HG02981 (cell line): ENCODE measurements around the gene MYOM3.
"Not testable (repeated sequence)": the region's sequence is repeated elsewhere in the genome, so short reads cannot be mapped to it uniquely, and the experiment has no call there.

Experiments used
- ATAC-seq: cut with Tn5 transposase; IDR thresholded peaks from one replicate; pipeline ENCODE4 v1.9.1; 2021; ENCODE audit warnings: mild to moderate bottlenecking, moderate library complexity; ENCODE audit not compliant: unreplicated experiment

Gene MYOM3

DNA sequence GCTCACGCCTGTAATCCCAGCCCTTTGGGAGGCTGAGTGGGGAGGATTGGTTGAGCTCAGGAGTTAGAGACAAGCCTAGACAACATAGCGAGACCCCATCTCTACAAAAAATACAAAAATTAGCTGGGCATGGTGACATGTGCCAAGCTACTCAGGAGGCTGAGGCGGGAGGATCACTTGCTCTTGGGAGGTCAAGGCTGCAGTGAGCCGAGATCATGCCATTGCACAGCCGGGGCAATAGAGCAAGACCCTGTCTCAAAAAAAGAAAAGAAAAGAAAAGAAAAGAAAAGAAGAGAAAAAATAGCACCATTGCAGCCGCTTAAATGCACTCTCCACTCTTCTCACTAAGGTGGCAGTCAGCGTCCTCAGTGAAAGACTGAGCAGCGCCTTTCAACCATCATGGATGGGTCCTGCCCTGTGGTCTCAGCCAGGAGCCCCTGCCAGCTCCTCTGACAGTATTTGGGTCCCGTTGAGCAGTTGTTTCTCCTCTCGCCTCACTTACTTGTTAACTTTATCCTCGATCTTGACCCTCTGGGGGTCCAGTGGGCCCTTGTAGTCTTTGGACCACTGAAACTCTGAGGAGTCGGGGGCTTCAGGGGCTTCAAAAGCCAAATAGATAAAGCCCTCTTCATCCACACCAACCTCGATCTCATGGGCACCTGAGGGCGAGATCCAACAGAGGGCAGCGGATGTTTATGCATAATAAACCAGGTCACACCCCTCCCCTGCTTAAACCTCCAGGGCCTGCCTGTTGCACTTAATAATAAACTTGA is 36.9 kb downstream of the MYOM3 start:
- ATAC-seq: no peak

DNA sequence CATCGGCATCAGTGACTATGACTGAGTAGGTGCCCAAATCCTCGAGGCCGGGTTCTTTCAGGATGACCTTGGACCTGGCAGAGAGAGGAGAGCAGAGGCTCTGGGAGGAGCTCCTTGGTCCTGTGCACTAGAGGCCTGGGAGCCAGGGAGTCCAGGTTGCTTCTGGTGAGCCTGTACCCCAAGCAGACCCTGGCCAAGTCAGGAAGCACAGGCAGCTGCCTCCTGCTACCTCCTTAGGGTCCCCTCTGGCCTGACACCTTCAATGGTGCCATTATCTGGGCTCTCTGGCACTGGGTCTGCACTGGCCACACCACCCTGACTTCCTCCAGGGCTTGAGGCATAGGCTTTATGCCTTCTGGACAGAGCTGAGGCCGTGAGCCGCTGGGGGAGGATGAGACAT is 37.7 kb downstream of the MYOM3 start:
- no peak for ATAC-seq

DNA sequence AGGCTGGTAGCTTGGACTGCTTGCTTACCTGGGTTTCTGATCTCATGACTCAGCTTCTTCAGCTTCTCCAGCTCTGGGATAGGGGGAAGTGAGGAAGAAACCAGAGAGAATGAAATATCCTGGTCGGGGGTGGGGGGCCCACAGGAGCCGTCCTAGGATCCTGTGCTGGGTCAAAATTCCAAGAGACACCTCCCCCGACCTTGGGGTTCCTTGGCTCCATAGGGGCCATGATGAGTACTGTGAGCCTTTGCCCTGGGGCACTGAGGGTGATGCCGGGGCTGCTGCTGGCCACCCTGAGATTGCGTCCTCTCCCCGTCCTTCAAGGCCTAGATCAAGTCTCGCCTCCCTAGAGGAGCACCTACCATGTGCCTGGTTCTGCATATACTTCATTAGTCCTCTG is 40.0 kb downstream of the MYOM3 start:
- ATAC-seq: no peak

DNA sequence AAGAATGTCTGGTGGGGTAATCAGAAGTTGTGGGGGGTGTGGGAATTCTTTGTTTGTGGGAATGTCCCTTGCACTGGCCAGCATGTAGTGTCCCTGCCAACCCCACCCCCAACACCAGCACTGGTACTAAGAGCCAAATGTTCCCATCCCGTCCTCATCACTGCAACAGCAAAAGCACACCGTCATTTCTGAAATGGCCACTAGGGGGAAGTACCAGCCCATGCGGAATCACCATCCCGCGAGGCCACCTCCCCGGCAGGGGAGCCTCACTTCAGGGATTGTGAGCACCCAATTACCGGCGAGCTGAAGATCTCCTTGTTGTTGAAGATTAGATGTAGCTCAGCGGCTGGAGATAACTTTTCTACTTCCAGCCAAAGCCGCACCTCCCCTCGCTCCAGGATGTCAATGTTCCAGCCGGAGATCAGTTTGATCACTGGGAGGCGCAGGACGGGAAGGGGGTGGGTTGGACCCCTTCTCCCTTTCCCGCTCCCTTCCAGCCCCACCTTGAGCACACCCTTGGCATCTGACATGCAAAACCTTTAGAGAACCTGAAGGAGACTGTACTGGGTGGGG is 41.0 kb downstream of the MYOM3 start:
- ATAC-seq: no peak

DNA sequence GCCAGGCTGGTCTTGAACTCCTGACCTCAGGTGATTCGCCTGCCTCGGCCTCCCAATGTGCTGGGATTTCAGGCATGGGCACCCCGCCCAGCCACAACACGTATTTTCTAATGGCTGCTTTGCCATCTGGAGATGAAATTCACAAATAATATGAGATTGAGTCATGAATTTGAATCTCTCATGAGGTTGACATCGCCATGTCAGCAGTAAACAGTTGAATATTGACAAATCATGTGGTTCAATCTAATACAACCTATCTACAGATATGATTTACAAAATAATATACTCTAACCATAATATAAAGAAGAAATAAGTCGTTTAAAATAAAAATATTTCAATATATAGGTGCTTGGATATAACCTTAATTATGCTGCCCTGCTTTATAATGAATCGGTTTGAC is 42.1 kb downstream of the MYOM3 start:
- ATAC-seq: no peak

DNA sequence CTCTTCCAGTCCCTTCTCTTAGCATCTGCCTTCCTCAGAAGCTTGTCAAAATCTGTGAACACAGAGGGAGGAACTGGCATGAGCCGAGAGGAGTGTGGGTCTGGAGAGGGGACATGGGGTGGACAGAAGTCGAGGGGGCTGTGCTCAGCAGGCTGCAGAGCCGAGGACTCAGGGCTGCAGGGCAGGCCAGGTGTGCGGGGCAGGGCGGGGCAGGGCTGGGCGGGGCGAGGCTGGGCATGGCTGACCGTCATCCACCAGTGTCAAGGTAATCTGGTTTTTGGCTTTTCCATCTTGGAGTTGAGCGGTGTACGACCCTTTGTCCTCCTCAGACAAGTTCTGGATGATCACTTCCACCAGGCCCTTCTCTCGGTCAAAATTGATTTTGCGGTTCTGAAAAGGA is 44.0 kb downstream of the MYOM3 start:
- no peak for ATAC-seq

DNA sequence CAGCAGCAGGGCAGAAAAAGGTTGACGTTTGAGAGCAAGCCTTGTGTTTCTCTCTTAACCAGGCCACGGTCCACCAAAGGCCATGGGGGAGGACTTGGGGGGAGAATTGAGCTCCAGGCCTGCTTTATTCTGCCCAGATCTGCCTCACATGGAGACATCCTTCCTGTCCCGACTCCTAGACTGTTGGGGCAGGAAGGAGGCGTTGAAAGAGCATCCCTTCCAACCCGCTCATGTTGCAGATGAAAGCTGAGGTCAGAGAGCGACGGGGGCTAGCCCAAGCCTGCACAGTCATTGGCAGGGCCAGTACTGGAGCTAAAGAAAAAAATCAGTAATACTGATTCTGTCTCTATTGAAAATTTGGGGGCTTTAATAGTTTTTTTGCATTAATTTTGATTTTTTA is 46.6 kb downstream of the MYOM3 start:
- no peak for ATAC-seq

DNA sequence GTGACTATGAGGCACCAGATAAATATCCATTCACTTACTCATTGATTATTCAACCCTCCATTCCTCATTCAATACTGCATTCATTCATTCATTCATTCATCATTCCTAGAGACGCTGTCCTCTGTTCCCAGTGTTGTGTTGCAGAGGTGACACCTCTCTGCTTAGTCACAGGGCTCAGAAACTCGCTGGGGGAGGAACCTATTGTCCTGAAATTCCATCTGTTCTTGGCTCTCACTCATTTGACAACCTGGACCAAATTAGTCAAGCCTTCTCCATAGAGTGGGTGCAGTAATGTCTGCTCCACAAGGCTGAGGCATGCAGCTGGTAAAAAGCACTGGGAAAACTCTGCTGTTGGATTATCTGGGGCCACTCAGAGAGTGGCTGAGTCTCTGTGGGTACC is 49.7 kb downstream of the MYOM3 start:
- ATAC-seq: no peak

DNA sequence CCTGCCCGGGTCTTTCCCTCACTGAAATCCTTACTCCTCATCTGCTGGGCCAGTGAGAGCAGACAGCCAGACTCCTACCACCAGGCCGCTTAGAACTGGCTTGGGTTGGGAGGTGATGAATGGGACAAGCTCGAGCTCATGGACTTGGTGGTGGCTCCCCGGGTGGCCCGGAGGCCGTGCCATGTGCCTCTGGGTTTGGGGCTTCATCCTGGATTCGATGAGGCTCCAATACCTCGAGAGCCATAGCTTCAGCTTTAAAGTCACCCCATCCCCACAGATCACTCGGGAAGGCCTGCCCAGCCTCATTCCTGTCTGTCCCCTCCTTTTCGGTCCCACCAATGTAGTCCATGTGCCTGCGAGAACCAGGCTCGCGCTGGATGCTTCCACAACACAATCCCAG is 51.5 kb downstream of the MYOM3 start:
- no peak for ATAC-seq

DNA sequence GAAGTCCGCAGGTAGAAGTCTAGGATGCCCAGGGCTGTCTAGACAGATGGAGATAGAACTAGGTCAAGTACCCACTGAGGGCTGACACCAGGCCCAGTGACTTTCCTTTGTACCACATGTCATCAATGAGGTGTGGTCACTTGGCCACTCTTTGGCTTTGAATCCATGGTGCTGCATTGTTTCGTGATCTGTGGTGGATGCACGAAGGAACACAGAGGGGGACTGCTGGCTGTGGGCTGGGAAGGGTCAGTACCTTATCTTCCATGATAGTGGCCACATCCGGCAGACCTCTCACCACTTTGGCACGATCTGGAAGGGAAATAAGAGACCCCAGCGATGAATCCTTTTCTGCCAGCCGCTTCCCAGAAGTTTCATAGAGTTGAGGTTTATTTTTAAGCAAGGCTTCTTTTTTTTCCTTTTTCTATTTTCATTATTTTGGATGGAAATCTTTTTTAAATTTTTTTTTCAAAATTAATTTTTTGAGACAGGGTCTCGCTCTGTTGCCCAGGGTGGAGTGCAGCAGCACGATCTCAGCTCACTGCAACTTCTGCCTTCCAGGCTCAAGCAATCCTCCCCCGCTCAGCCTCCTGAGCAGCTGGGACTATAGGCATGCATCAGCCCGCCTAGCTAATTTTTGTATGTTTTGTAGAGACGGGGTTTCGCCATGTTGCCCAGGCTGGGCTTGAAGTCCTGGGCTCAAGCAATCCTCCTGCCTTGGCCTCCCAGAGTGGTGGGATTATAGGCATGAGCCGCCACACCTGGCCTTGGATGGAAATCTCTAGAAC is 53.1 kb downstream of the MYOM3 start:
- ATAC-seq: no peak

DNA sequence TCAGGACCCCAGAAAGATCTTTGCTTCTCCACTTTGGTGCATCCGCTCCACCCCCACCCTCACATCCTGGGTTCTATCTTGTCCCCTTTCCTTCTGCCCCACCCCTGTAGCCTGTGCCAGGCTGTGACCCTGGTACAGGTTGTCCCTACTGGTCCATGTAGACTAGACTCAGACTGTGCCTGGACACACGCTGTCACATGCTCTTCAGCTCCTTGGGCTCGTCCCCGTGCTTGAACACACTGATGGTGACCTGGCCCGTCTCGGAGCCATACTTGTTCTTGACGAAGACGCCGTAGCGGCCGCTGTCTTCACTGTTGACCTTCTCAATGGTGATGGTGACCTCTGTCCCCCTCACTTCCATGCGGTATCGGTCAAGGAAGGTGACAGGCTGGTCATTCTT is 54.8 kb downstream of the MYOM3 start:
- ATAC-seq: no peak

DNA sequence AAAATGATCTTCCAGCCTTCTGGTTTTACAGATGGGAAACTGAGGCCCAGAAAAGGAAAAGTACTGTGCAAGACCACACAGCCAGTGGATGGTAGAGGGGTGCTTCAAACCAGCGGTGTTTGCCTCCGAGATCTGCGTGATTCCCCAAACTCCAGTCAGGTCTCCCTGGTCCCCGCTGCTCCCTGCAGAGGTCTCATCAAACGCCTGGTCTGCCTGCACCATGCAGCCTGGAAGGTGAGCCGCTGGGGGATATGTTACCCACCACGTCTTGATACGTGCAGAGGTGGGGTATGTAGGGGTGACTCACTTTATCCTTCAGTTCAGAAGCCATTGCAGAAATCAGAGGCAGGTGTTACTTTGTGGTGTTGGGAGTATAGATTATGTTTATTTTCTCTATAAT is 56.3 kb downstream of the MYOM3 start:
- ATAC-seq: no peak

DNA sequence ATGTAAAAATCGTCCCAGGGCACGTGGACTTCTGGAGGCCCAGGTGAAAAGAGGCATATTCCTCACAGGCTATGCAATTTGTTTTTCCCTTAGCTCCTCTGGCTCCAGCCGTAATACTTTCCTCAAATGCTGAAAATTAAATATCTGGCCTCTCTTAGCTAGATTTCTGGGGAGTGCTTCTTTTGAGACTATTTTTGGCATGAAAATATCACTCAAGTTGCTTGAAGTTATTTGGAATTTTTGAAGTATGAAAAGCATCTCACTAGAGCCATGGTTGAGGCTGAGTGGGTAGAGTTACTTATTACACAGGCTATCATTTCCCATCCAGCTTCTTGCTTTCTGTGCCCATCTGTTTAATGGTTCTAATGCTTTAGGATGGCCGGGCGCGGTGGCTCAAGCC is 59.7 kb downstream of the MYOM3 start:
- no peak for ATAC-seq

DNA sequence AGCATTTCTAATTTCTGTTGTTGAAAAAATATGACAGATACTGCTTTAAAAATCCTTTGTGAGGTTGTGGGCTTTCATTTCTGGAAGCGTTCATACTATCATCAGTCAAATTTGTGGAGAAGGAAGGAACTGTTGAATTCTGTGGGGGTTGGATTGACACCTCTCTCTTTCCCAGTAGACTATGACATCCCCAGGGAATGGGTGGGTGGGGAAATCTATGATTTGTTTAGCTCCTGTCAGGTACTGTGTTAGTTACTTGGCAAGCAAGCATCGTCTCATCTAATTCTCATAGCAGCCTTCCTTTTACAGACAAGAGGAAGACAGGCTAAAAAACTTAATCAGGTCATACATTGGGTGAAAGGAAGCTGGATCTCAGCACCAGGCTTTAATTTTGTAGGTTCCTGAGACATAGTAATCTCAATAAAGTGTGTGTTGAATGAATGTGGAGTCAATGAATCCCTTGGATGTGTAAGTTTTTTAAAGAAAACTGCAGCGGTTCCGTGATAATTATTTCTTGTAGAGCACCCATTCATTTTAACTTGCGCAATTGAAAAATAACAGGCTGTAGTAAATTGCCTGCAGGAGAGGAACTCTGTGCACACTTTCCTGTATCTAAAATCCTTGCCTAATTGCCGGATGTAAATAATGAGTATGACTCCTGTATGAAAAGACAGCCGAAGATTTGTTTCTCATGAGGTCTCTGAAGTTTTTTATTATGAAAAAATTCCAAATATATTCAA is 60.6 kb downstream of the MYOM3 start:
- ATAC-seq: no peak

DNA sequence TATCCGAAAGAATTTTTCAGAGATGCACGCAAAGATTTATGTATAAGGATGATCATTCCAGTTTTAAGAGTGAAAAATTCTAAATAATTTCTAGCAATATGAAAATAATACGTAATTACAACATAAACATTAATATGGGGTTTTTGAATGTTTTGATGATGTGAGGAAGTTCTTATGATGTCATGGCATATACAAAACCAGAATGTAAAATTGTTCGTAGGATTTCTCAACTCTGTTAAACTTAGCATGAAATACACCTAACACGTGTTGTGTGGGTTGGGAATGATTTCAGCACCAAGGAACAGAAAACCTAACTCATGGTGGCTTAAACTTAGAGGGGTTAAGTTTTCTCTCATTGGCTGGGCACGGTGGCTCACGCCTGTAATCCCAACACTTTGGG is 62.2 kb downstream of the MYOM3 start:
- ATAC-seq: no peak

DNA sequence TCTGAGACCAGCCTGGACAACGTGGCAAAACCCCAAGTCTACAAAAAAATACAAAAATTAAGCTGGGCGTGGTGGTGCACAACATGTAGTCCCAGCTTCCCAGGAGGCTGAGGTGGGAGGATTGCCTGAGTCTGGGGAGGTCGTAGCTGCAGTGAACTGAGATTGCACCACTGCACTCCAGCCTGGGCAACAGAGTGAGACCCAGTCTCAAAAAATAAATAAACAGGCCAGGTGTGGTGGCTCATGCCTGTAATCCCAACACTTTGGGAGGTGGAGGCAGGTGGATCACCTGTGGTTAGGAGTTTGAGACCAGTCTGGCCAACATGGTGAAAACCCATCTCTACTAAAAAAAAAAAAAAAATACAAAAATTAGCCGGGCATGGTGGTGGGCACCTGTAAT is 63.0 kb downstream of the MYOM3 start:
- not testable (repeated sequence) for ATAC-seq

DNA sequence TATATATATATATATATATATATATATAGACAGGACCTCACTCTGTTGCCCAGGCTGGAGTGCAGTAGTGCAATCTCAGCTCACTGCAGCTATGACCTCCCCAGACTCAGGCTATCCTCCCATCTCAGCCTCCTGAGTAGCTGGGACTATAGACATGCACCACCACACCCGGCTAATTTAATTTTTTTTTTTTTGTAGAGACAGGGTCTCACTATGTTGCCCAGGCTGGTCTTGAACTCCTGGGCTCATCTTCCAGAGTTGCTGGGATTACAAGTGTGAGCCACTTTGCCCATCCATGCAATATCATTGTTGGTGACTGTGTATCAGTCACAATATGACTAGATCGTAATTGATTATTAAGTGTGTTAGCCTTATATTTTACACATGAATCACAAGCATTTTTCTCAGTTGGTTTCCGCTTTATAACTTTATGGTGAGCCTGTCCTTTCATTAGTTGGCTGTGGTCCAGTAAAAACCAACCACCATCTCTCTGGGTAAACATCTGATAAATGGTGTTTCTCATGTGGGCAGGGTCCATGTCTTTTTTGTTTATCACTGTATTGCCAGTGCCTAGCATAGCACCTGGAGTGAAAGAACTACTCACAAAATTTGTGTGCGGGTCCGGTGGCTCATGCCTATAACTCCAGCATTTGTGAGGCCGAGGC is 63.6 kb downstream of the MYOM3 start:
- no peak for ATAC-seq

DNA sequence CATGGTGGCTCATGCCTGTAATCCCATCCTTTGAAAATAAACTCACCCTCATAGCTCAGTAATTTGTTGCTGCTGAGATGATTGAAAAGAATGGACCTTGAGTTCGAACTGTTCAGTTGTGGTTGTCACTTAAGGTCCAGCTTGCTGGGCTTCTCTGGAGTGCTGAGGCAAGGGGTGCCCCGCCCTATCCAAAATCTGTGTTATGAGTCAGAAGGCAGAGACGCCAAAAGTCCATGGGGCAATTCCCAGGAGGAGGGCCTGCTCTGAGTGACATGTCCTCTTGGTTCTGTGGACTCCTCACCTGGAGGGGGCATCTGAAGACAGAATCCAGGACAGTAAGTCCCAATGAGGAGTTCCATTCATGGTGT is 64.8 kb downstream of the MYOM3 start:
- ATAC-seq: no peak

DNA sequence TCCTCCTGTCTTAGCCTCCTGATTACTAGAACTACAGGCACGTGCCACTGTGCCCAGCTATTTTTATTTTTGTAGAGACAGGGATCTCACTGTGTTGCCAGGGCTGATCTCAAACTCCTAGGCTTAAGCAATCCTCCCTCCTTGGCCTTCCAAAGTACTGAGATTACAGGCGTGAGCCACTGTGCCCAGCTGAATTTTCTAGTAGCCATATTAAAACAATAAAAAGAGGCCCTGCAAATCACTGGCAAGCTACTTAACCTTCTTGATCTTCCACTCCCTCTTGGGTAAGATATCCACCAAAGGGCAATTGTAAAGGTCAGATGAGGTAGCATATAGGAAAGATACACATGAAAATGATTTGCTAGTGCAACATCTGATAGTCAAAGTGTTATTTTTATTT is 66.2 kb downstream of the MYOM3 start:
- ATAC-seq: no peak

DNA sequence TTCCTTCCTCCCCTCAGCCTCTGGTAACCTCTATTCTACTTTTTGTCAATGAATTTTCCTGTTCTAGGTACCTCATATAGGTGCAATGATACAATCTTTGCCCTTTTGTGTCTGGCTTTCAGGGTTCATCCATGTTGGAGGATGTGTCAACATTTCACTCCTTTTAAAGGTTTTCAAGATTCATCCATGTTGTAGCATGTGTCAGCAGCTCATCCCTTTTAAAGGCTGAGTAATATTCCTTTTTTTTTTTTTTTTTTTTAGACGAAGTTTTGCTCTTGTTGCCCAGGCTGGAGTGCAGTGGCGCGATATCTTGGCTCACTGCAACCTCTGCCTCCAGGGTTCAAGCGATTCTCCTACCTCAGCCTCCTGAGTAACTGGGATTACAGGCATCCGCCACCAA is 67.3 kb downstream of the MYOM3 start:
- ATAC-seq: not testable (repeated sequence)
